Cardiac muscle cell (in vitro differentiated cells and primary cell): Measurements from ENCODE around the gene SUFU. TPM values are rescaled to one million over a fixed set of nuclear protein-coding genes. Genes with fewer than 3 reads are reported as not detected.
A peak's percentile ranks its signal among the peaks of the same experiment; 100 is the strongest.

Source experiments
- DNase-seq, 2 donors: peaks; one replicate each; pipeline versions ENCODE4 v3.0.0 to v3.0.0-alpha.2; 2010 to 2017; ENCODE audit warnings: low read depth in 1 of 2, low spot score in 1 of 2
- H3K27ac ChIP-seq: fragments of 200-600 bp; sonication (generic); 2 replicates; pipeline ENCODE4 v1.5.1; 2016
- H3K27me3 ChIP-seq: fragments of 200-600 bp; sonication (generic); 2 replicates; pipeline ENCODE4 v1.6.0; 2016; ENCODE audit warnings: control low read depth
- H3K36me3 ChIP-seq: fragments of 200-600 bp; sonication (generic); 2 replicates; pipeline ENCODE4 v1.5.1; 2016; ENCODE audit warnings: control low read depth
- H3K4me1 ChIP-seq: fragments of 200-600 bp; sonication (generic); 2 replicates; pipeline ENCODE4 v1.8.1; 2017; ENCODE audit warnings: low read depth, mild to moderate bottlenecking, mixed run types
- H3K4me3 ChIP-seq: fragments of 200-600 bp; sonication (generic); 2 replicates; pipeline ENCODE4 v1.5.1; 2016; ENCODE audit warnings: mild to moderate bottlenecking
- H3K9me3 ChIP-seq: fragments of 200-600 bp; sonication (generic); 2 replicates; pipeline ENCODE4 v1.5.1; 2017; ENCODE audit warnings: low read depth, mild to moderate bottlenecking, control low read depth
- CTCF ChIP-seq: IDR thresholded peaks from 2 replicates; pipeline ENCODE4 v1.5.1; 2012; ENCODE audit warnings: low read depth, mild to moderate bottlenecking, low read length
- polyA plus RNA-seq: library from polyadenylated mRNA; unstranded; fragments of >200 nt; fragmentation: Nextera tagmentation; extraction: Ambion mirVana; gene quantifications from 2 replicates; pipeline ENCODE4 v1.2.1, GENCODE V29; 2016
- total RNA-seq: library from RNA; depleted of rRNA; stranded (reverse); fragments of >200 nt; gene quantifications from 2 replicates; pipeline ENCODE4 v1.2.3, GENCODE V29; 2016

Gene SUFU
- total and polyA plus RNA-seq, 2 experiments from 2014 or later = 14.2 to 18.4 TPM

- Histone ChIP-seq H3K27me3 (peaks cover 3% of the 10 kb centered on the region), H3K36me3 (no peaks in the 10 kb centered on the region), H3K9me3 (no peaks in the 10 kb centered on the region), H3K27ac (no peak overlapping the region), H3K4me3 (no peak overlapping the region), H3K4me1 (no peaks in the 10 kb centered on the region)
- no peak for TF ChIP-seq CTCF
- no peak for DNase-seq
These were observed 36.5 kb upstream of the SUFU start for GRCh38 chr10:102467318-102467717.

GRCh38 chr10:102467971-102468438, 35.8 kb upstream of the SUFU start:
- Histone ChIP-seq H3K4me1 (no peaks in the 10 kb centered on the region), H3K36me3 (no peaks in the 10 kb centered on the region), H3K27me3 (no peaks in the 10 kb centered on the region), H3K4me3 (no peak overlapping the region), H3K9me3 (no peaks in the 10 kb centered on the region), H3K27ac (no peak overlapping the region)
- TF ChIP-seq CTCF = no peak
- DNase-seq = no peak

GRCh38 chr10:102468683-102469082, 35.1 kb upstream of the SUFU start:
- Histone ChIP-seq H3K36me3 (no peaks in the 10 kb centered on the region), H3K4me3 (no peak overlapping the region), H3K4me1 (no peaks in the 10 kb centered on the region), H3K27ac (no peak overlapping the region), H3K9me3 (no peaks in the 10 kb centered on the region), H3K27me3 (no peaks in the 10 kb centered on the region)
- TF ChIP-seq CTCF = no peak
- peak in 1 of 2 donors; percentile 55 for DNase-seq

GRCh38 chr10:102470579-102471546, 32.9 kb upstream of the SUFU start:
- DNase-seq = no peak
- TF ChIP-seq CTCF = no peak
- Histone ChIP-seq H3K9me3 (no peaks in the 10 kb centered on the region), H3K27ac (no peak overlapping the region), H3K4me1 (no peaks in the 10 kb centered on the region), H3K36me3 (no peaks in the 10 kb centered on the region), H3K27me3 (no peaks in the 10 kb centered on the region), H3K4me3 (no peak overlapping the region)

- DNase-seq = no peak
- Histone ChIP-seq H3K9me3 (no peaks in the 10 kb centered on the region), H3K36me3 (no peaks in the 10 kb centered on the region), H3K4me3 (no peak overlapping the region), H3K27ac (no peak overlapping the region), H3K4me1 (no peaks in the 10 kb centered on the region), H3K27me3 (no peaks in the 10 kb centered on the region)
- TF ChIP-seq CTCF = no peak
These were observed 30.1 kb upstream of the SUFU start for GRCh38 chr10:102473445-102474331.
